GM12878 (cell line): ENCODE data around the gene LAS1L. TPM values are rescaled to one million over a fixed set of nuclear protein-coding genes. Genes with fewer than 3 reads are reported as not detected.

ENCODE experiments used
- ATAC-seq: fragments of 200-7000 bp; cut with Tn5 transposase; 3 replicates; pipeline ENCODE4 v1.9.1; 2020; ENCODE audit warnings: mild to moderate bottlenecking, moderate library complexity
- BruUV-seq: library from RNA; stranded (reverse); fragments of 400-500 nt; replicated peaks from 2 replicates; lab custom pipeline; 2021; lab: Mats Ljungman, UMichigan
- CTCF ChIA-PET: fragments of 300-600 bp; sonication (Branson Sonifier 250); formaldehyde crosslinking; extraction: SDS; loops from one replicate; lab custom pipeline; 2021; ENCODE audit warnings: inconsistent platforms; lab: Yijun Ruan, JAX
- POLR2A ChIA-PET: fragments of 350-600 bp; formaldehyde crosslinking; extraction: SDS; loops from one replicate; lab custom pipeline; 2021; ENCODE audit warnings: inconsistent platforms; lab: Charles Lee
- RAD21 ChIA-PET: fragments of 300-600 bp; sonication (Branson Sonifier 250); formaldehyde crosslinking; loops from one replicate; lab custom pipeline; 2023; ENCODE audit warnings: antibody characterized with exemption; ENCODE audit not compliant: unreplicated experiment; lab: Charles Lee
- SMC1A ChIA-PET: fragments of 300-600 bp; sonication (Branson Sonifier 250); formaldehyde crosslinking; loops from one replicate; lab custom pipeline; 2023; ENCODE audit not compliant: unreplicated experiment, uncharacterized antibody; lab: Charles Lee
- DNase-seq: peaks from one replicate; pipeline ENCODE4 v3.0.0-alpha.2; 2011; ENCODE audit warnings: low read depth, low spot score
- FAIRE-seq: peaks from 3 replicates; lab custom pipeline; 2011; peaks lifted over from hg19 to GRCh38; lab: Jason Lieb, UNC
- H2AFZ ChIP-seq: 2 replicates; pipeline ENCODE4 v1.6.0; 2011; ENCODE audit warnings: low read depth, low read length, control low read depth; ENCODE audit not compliant: control insufficient read depth
- H3K27ac ChIP-seq: 2 replicates; pipeline ENCODE4 v1.5.1; 2011; ENCODE audit warnings: control low read depth; ENCODE audit not compliant: control insufficient read depth, insufficient read depth
- H3K27me3 ChIP-seq, 2 experiments: replicated peaks in 1 of 2; 2 replicates each; pipeline versions ENCODE4 v1.6.0 to v1.6.1; 2011; ENCODE audit warnings: low read length in 1 of 2; ENCODE audit not compliant: control insufficient read depth in 2 of 2, insufficient read depth in 2 of 2
- H3K36me3 ChIP-seq, 2 experiments: 2 replicates each; pipeline ENCODE4 v1.5.1; 2011; ENCODE audit warnings: low read length in 1 of 2; ENCODE audit not compliant: control insufficient read depth in 2 of 2, insufficient read depth in 2 of 2
- H3K4me1 ChIP-seq: 2 replicates; pipeline ENCODE4 v1.6.1; 2011; ENCODE audit warnings: mild to moderate bottlenecking, low read length, moderate library complexity, mixed read lengths; ENCODE audit not compliant: control insufficient read depth, insufficient read depth
- H3K4me2 ChIP-seq: 2 replicates; pipeline ENCODE4 v1.6.0; 2011; ENCODE audit warnings: control low read depth; ENCODE audit not compliant: control insufficient read depth, insufficient read depth
- H3K4me3 ChIP-seq: fragments of 200-600 bp; sonication (generic); 2 replicates; pipeline ENCODE4 v1.5.1; 2016
- H3K79me2 ChIP-seq: 2 replicates; pipeline ENCODE4 v1.6.0; 2011; ENCODE audit warnings: low read length; ENCODE audit not compliant: control insufficient read depth, insufficient read depth
- H3K9ac ChIP-seq: 2 replicates; pipeline ENCODE4 v1.8.0; 2011; ENCODE audit warnings: low read length, control low read depth, mixed read lengths; ENCODE audit not compliant: control insufficient read depth, insufficient read depth
- H3K9me3 ChIP-seq: replicated peaks from 3 replicates; pipeline ENCODE4 v1.5.1; 2011; ENCODE audit warnings: mild to moderate bottlenecking, low read length; ENCODE audit not compliant: control insufficient read depth, insufficient read depth
- H4K20me1 ChIP-seq: 2 replicates; pipeline ENCODE4 v1.6.0; 2011; ENCODE audit not compliant: control insufficient read depth, insufficient read depth
- BCL11A ChIP-seq: IDR thresholded peaks from 2 replicates; pipeline ENCODE4 v1.6.1; 2011; ENCODE audit warnings: low read depth, low read length
- CBX3 ChIP-seq: fragments of 200-600 bp; sonication (generic); IDR thresholded peaks from 2 replicates; pipeline ENCODE4 v1.6.1; 2016; ENCODE audit warnings: low read depth, borderline replicate concordance
- CEBPB ChIP-seq, 2 experiments: fragments of 150-350 bp in 1 of 2; IDR thresholded peaks; 2 replicates each; pipeline ENCODE4 v1.6.1; 2012 to 2014; ENCODE audit warnings: low read depth in 2 of 2, low read length in 2 of 2, borderline replicate concordance in 1 of 2, inconsistent platforms in 1 of 2
- CHD2 ChIP-seq: IDR thresholded peaks from 2 replicates; pipeline ENCODE4 v1.6.1; 2011; ENCODE audit warnings: low read depth, low read length, improper control_type of control experiment, borderline replicate concordance
- CHD4 ChIP-seq: fragments of 200-600 bp; sonication (generic); IDR thresholded peaks from 2 replicates; pipeline ENCODE4 v1.6.1; 2016; ENCODE audit warnings: mild to moderate bottlenecking
- EZH2 ChIP-seq: IDR thresholded peaks from 2 replicates; pipeline ENCODE4 v1.6.1; 2012; ENCODE audit warnings: low read depth, mild to moderate bottlenecking, control low read depth, inconsistent platforms, low read length, borderline replicate concordance; ENCODE audit not compliant: control insufficient read depth
- MAX ChIP-seq: IDR thresholded peaks from 2 replicates; pipeline ENCODE4 v1.6.1; 2012; ENCODE audit warnings: low read depth, low read length, improper control_type of control experiment
- MLLT1 ChIP-seq: fragments of 450-650 bp; IDR thresholded peaks from 2 replicates; pipeline ENCODE4 v1.6.1; 2016; ENCODE audit warnings: mild to moderate bottlenecking
- MTA3 ChIP-seq: IDR thresholded peaks from 2 replicates; pipeline ENCODE4 v1.6.1; 2012; ENCODE audit warnings: low read length, inconsistent platforms, borderline replicate concordance
- PKNOX1 ChIP-seq: fragments of 450-650 bp; IDR thresholded peaks from 2 replicates; pipeline ENCODE4 v1.6.1; 2016; ENCODE audit warnings: mild to moderate bottlenecking
- POLR2AphosphoS2 ChIP-seq: IDR thresholded peaks from 2 replicates; pipeline ENCODE4 v1.6.1; 2011; ENCODE audit warnings: low read depth, mild to moderate bottlenecking, low read length, improper control_type of control experiment, moderate library complexity
- POU2F2 ChIP-seq: IDR thresholded peaks from 3 replicates; pipeline ENCODE4 v1.6.1; 2011; ENCODE audit warnings: low read depth, mild to moderate bottlenecking, low read length, borderline replicate concordance
- RCOR1 ChIP-seq: conservative IDR thresholded peaks from 2 replicates; pipeline ENCODE4 v1.6.1; 2012; ENCODE audit warnings: low read depth, low read length, improper control_type of control experiment
- REST ChIP-seq: IDR thresholded peaks from 2 replicates; pipeline ENCODE4 v1.6.1; 2012; ENCODE audit warnings: mild to moderate bottlenecking, low read depth, low read length
- SREBF1 ChIP-seq: IDR thresholded peaks from 2 replicates; pipeline ENCODE4 v1.6.1; 2012; ENCODE audit warnings: mild to moderate bottlenecking, low read length
- TCF3 ChIP-seq: IDR thresholded peaks from 2 replicates; pipeline ENCODE4 v1.6.1; 2012; ENCODE audit warnings: low read depth, mild to moderate bottlenecking, low read length, borderline replicate concordance; ENCODE audit not compliant: insufficient read depth
- WGBS: methylation state at CpG from one replicate; pipeline ENCODE4 v1.1.6; 2016; ENCODE audit warnings: low lambda C conversion rate; ENCODE audit not compliant: insufficient replicate concordance, insufficient coverage; ENCODE audit errors: missing lambda C conversion rate; 5-methylcytosine and 5-hydroxymethylcytosine counted together
- in situ Hi-C: fragments of 300-500 bp; cut with MboI; formaldehyde crosslinking; loops from 9 replicates; pipeline ENCODE4 v1.14.3; 2018; ENCODE audit warnings: mixed read lengths
- intact Hi-C: fragments of 100-400 bp; cut with micrococcal nuclease; formaldehyde crosslinking; loops from one replicate; pipeline ENCODE4 v1.14.2; 2022; ENCODE audit not compliant: unreplicated experiment
- polyA plus RNA-seq, 11 experiments: library from polyadenylated mRNA; depleted of rRNA in 4 of 11; unstranded in 6 of 11; stranded (reverse) in 5 of 11; fragments of >200 nt; fragmentation: Nextera tagmentation in 4 of 11; fragmentation: Illumina TruSeq in 1 of 11; extraction: Ambion mirVana in 4 of 11; extraction: Trizol in 1 of 11; gene quantifications; 1 replicate in 1 of 11; 2 replicates in 10 of 11; pipeline versions ENCODE4 v1.2.1 to v1.2.3, GENCODE V29; 2011 to 2016; ENCODE audit warnings: inconsistent platforms in 2 of 11, missing spikeins in 2 of 11, low read depth in 1 of 11
- total RNA-seq, 4 experiments: library from RNA; depleted of rRNA in 3 of 4; stranded (reverse); fragments of >200 nt in 3 of 4; fragmentation: Illumina TruSeq in 1 of 4; extraction: Trizol in 1 of 4; gene quantifications; 2 replicates each; pipeline versions ENCODE4 v1.2.1 to v1.2.3, GENCODE V29; 2013 to 2021

LAS1L gene
- total and polyA plus RNA-seq, 10 of the 15 experiments (the other 5 are each of a cell fraction or from before 2014, with no cell fraction given): 27.4 to 100 (median 56.4) TPM

- RAD21 ChIA-PET: interaction anchor here (1.0 to 1.6 kb wide), 5 partner anchors 9 to 1149 kb away, joined by 3 to 5 read pairs (median 4); no protein-coding TSS in a partner anchor
- CTCF ChIA-PET: interaction anchor here (0.7 to 6.2 kb wide), 16 partner anchors 10 to 1149 kb away, joined by 3 to 55 read pairs (median 4); no protein-coding TSS in a partner anchor
- no TSS peak for BruUV-seq
- FAIRE-seq (peak; percentile 93), DNase-seq (no peak), ATAC-seq (peak; percentile 90)
- Histone ChIP-seq H3K4me1 (peaks cover 14% of the 10 kb centered on the region; the same call in 1 of the 2 replicates), H3K4me2 (no peak overlapping the region), H3K9ac (no peak overlapping the region), H3K4me3 (no peak overlapping the region), H3K79me2 (no peaks in the 10 kb centered on the region), H3K27me3 (no peaks in the 10 kb centered on the region), H3K36me3 (no peaks in the 10 kb centered on the region), H3K9me3 (no peaks in the 10 kb centered on the region), H3K27ac (no peak overlapping the region), H2AFZ (peak overlapping the region; percentile 19; the same call in 1 of the 2 replicates), H4K20me1 (no peaks in the 10 kb centered on the region)
- in situ Hi-C loops: loop anchor here (5.0 kb wide), 2 partner anchors 826 to 1146 kb away; no protein-coding TSS in a partner anchor
- under 1% methylated on average over 12 of the region's 12 CpGs for WGBS
- intact Hi-C loops: loop anchor here (1.0 to 10.0 kb wide), 7 partner anchors 291 to 1149 kb away; no protein-coding TSS in a partner anchor
- SMC1A ChIA-PET: interaction anchor here (0.6 to 2.9 kb wide), 17 partner anchors 15 to 1149 kb away, joined by 3 to 15 read pairs (median 4); no protein-coding TSS in a partner anchor
- POLR2A ChIA-PET: no interaction called here
- TF ChIP-seq RCOR1 (0 out of 2 replicates have a peak, but pooled peaks have one; percentile 63), CBX3 (no peak), CHD4 (no peak), BCL11A (peak; percentile 75), PKNOX1 (no peak), MAX (no peak), CEBPB (IDR thresholded peaks at IDR 0.05; ENCODE audit: borderline replicate concordance in 1 of 2, low read depth in 2 of 2, low read length in 2 of 2) (no peak), POLR2AphosphoS2 (no peak), EZH2 (no peak), SREBF1 (no peak), CHD2 (no peak), TCF3 (no peak), POU2F2 (0 out of 3 replicates have a peak, but pooled peaks have one; percentile 26), MLLT1 (no peak), REST (no peak), MTA3 (no peak)
Observed at GRCh38 chrX:65581661-65582339, 47.2 kb upstream of the LAS1L start.
